ENCODE data around the gene ELMO2. TPM values are rescaled to one million over a fixed set of nuclear protein-coding genes. Genes with fewer than 3 reads are reported as not detected.
A peak's percentile ranks its signal among the peaks of the same experiment; 100 is the strongest.

The ELMO2 gene
- total RNA-seq, 1 donor from 2014 or later: 24.5 TPM

DNA sequence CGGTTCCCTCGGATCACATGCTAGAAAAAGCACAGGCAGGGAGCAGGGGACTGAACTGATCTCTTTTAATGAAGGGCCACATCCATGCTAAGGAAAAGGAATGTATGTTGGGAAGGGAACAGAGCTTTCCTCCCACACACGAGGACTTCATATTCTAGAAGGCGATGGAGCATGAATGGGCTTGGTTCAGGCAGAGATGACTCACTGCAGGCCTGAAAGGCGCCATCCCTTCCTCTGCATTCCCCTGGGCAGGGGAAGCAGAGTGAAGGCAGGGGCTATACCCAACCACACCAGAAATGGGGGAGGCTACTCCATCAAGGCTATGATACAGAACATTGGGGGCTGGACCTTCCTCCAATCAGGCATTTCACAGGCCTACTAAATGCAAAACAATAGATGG lies 30.6 kb downstream of the ELMO2 start:
- no peak overlapping the region for H3K4me3 ChIP-seq (ENCODE audit: low read length in 3 of 3)
- no peaks in the 10 kb centered on the region for H3K27me3 ChIP-seq (ENCODE audit: control insufficient read depth in 3 of 3, insufficient read depth in 3 of 3, low read length in 3 of 3)
- H3K27ac ChIP-seq (ENCODE audit: low read depth, low read length): no peak overlapping the region
- H3K4me1 ChIP-seq (ENCODE audit: control insufficient read depth in 3 of 3, insufficient read depth in 3 of 3, low read length in 3 of 3): no peaks in the 10 kb centered on the region
- H3K36me3 ChIP-seq (ENCODE audit: control insufficient read depth in 3 of 3, insufficient read depth in 3 of 3, low read length in 3 of 3): peaks cover 77 to 93% (median 90%) of the 10 kb centered on the region in 3 donors
- no peaks in the 10 kb centered on the region for H3K9me3 ChIP-seq (ENCODE audit: control insufficient read depth in 3 of 3, low read length in 3 of 3)
- H3K9ac ChIP-seq (ENCODE audit: low read depth in 1 of 3, low read length in 3 of 3): no peak overlapping the region

DNA sequence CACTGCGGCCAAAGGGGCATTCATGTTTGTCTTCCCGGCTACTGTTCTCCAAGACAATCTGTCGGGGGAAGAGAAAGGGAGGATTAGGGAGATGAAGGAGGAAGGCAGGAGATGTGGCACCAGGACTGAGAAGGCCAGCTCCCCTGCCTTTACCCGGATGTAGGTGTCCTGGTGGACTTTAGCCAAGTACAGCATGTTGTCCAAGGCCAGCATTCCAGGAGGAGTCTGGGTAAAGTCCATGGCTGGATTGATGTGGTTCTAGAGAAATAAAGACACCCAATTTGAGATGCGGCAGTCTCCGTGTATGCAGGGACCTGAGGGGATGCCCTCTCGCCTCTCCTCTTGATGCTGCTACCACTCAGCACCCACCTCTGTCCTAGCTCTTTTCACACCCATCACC lies 32.0 kb downstream of the ELMO2 start:
- H3K27me3 ChIP-seq (ENCODE audit: control insufficient read depth in 3 of 3, insufficient read depth in 3 of 3, low read length in 3 of 3): no peaks in the 10 kb centered on the region
- no peak overlapping the region for H3K27ac ChIP-seq (ENCODE audit: low read depth, low read length)
- H3K4me1 ChIP-seq (ENCODE audit: control insufficient read depth in 3 of 3, insufficient read depth in 3 of 3, low read length in 3 of 3): no peaks in the 10 kb centered on the region
- no peaks in the 10 kb centered on the region for H3K9me3 ChIP-seq (ENCODE audit: control insufficient read depth in 3 of 3, low read length in 3 of 3)
- peaks cover 75 to 93% (median 88%) of the 10 kb centered on the region in 3 donors for H3K36me3 ChIP-seq (ENCODE audit: control insufficient read depth in 3 of 3, insufficient read depth in 3 of 3, low read length in 3 of 3)
- H3K4me3 ChIP-seq (ENCODE audit: low read length in 3 of 3): no peak overlapping the region
- H3K9ac ChIP-seq (ENCODE audit: low read depth in 1 of 3, low read length in 3 of 3): no peak overlapping the region

DNA sequence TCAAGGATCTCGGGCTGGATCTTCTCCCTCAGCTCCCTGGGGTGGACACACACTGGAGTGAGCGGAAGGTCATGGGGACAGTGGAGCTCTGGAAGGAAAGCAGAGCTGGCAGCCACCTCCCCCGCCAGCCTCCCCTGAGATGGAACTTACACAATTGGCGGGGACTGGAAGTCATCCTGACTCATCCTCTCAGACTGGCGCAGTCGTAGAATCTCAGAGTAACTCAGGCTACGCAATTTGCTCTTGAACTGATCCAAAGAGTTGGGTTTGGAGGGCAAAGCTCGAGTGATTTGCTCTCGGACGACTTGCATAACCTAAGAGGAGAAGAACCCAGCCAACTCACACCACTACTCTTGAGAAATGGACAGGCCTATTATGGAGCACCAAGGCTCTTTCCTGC lies 34.8 kb downstream of the ELMO2 start:
- Histone ChIP-seq H3K4me1 (ENCODE audit: control insufficient read depth in 3 of 3, insufficient read depth in 3 of 3, low read length in 3 of 3) (no peaks in the 10 kb centered on the region), H3K9me3 (ENCODE audit: control insufficient read depth in 3 of 3, low read length in 3 of 3) (no peaks in the 10 kb centered on the region), H3K27me3 (ENCODE audit: control insufficient read depth in 3 of 3, insufficient read depth in 3 of 3, low read length in 3 of 3) (no peaks in the 10 kb centered on the region), H3K9ac (ENCODE audit: low read depth in 1 of 3, low read length in 3 of 3) (no peak overlapping the region), H3K36me3 (ENCODE audit: control insufficient read depth in 3 of 3, insufficient read depth in 3 of 3, low read length in 3 of 3) (peaks cover 78 to 94% (median 92%) of the 10 kb centered on the region in 3 donors), H3K27ac (ENCODE audit: low read depth, low read length) (no peak overlapping the region), H3K4me3 (ENCODE audit: low read length in 3 of 3) (no peak overlapping the region)

DNA sequence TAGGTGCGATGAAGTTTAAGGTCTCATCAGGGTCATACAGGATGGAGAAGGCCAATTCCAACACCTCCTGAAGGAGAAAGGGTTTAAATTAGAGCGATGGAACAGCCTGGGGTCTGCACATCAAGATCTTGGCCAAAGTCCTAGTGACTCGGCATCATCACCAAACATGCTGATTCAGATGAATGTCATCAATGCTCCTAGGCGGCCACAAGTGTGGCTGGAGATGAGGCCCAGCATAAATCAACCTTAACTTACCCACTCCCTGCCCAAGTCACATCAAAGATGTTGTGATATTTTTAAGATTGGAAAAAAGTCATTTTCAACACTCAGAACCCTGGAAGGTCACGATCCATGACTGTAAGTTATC lies 37.5 kb downstream of the ELMO2 start:
- Histone ChIP-seq H3K27me3 (ENCODE audit: control insufficient read depth in 3 of 3, insufficient read depth in 3 of 3, low read length in 3 of 3) (no peaks in the 10 kb centered on the region), H3K9ac (ENCODE audit: low read depth in 1 of 3, low read length in 3 of 3) (no peak overlapping the region), H3K27ac (ENCODE audit: low read depth, low read length) (no peak overlapping the region), H3K4me1 (ENCODE audit: control insufficient read depth in 3 of 3, insufficient read depth in 3 of 3, low read length in 3 of 3) (peaks cover 7 to 15% (median 10%) of the 10 kb centered on the region in 3 donors), H3K4me3 (ENCODE audit: low read length in 3 of 3) (no peak overlapping the region), H3K9me3 (ENCODE audit: control insufficient read depth in 3 of 3, low read length in 3 of 3) (no peaks in the 10 kb centered on the region), H3K36me3 (ENCODE audit: control insufficient read depth in 3 of 3, insufficient read depth in 3 of 3, low read length in 3 of 3) (peaks cover 66 to 83% (median 81%) of the 10 kb centered on the region in 3 donors)

DNA sequence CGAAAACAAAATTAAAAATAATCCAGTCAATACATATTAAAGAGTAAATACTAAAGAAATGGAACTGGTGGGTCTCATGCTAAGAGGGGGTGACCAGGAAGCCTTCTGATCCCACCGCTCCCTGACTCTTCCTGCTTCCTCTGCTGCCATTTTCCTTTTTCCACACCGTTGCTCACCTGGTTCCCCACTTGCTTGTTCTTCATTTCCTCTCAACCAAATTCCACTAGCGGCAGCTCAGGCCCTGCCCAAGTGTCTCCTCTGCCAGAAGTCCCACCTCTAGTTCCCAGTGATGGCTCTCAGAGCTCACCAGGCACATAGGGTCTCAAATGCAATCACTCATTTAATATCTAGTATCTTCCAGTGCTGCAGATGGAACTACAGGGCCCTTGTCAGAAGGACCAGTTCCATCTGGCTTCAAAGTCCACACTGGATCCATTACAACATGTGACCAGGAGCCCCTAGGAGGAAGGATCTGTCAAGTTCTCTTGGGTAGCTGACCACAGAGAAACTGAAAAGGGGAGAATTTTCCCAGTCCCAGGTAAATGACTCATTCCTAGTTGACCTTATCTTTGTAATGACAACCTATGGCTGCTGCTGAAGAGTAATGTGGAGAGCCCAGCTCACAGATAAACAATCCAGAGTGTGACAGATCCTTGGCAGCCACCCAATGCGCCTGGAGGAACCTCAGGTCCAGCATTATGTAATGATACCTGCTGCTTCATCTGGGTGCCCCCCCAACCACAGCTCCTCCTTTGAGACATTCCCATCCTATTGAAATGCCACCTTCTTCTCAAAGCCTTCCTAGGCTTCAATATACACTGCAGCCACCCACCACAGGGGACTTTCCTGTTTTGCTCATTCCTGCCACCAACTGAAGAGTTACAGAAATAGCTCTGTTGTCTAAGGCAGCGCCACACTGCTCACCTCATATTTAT lies 38.2 kb downstream of the ELMO2 start:
- H3K9me3 ChIP-seq (ENCODE audit: control insufficient read depth in 3 of 3, low read length in 3 of 3): no peaks in the 10 kb centered on the region
- H3K27ac ChIP-seq (ENCODE audit: low read depth, low read length): no peak overlapping the region
- peaks cover 61 to 77% (median 75%) of the 10 kb centered on the region in 3 donors for H3K36me3 ChIP-seq (ENCODE audit: control insufficient read depth in 3 of 3, insufficient read depth in 3 of 3, low read length in 3 of 3)
- H3K4me1 ChIP-seq (ENCODE audit: control insufficient read depth in 3 of 3, insufficient read depth in 3 of 3, low read length in 3 of 3): peaks cover 13 to 22% (median 16%) of the 10 kb centered on the region in 3 donors
- H3K4me3 ChIP-seq (ENCODE audit: low read length in 3 of 3): no peak overlapping the region
- no peaks in the 10 kb centered on the region for H3K27me3 ChIP-seq (ENCODE audit: control insufficient read depth in 3 of 3, insufficient read depth in 3 of 3, low read length in 3 of 3)
- H3K9ac ChIP-seq (ENCODE audit: low read depth in 1 of 3, low read length in 3 of 3): no peak overlapping the region

DNA sequence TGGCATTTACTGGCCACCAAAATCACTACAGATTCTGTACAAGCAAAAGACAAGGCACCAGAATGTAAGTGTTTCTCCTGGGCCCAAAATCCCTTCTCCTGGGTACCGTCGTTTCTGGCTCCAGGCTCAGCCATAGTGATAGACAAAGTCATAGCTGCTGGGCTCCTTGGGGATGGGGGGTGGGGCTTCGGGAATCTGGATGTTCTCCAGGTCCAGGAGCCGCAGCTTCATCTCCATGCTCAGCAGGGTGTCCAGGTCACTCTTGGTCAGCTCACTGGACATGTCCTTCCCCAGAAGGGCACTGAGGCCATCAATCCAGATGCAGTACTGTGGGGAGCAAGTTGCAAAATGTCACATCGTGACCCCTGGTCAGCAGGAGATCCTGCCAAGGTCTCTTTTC lies 39.2 kb downstream of the ELMO2 start:
- Histone ChIP-seq H3K27ac (ENCODE audit: low read depth, low read length) (no peak overlapping the region), H3K36me3 (ENCODE audit: control insufficient read depth in 3 of 3, insufficient read depth in 3 of 3, low read length in 3 of 3) (peaks cover 58 to 69% (median 65%) of the 10 kb centered on the region in 3 donors), H3K9me3 (ENCODE audit: control insufficient read depth in 3 of 3, low read length in 3 of 3) (no peaks in the 10 kb centered on the region), H3K27me3 (ENCODE audit: control insufficient read depth in 3 of 3, insufficient read depth in 3 of 3, low read length in 3 of 3) (no peaks in the 10 kb centered on the region), H3K4me1 (ENCODE audit: control insufficient read depth in 3 of 3, insufficient read depth in 3 of 3, low read length in 3 of 3) (peaks cover 21 to 32% (median 24%) of the 10 kb centered on the region in 3 donors), H3K4me3 (ENCODE audit: low read length in 3 of 3) (no peak overlapping the region), H3K9ac (ENCODE audit: low read depth in 1 of 3, low read length in 3 of 3) (no peak overlapping the region)

DNA sequence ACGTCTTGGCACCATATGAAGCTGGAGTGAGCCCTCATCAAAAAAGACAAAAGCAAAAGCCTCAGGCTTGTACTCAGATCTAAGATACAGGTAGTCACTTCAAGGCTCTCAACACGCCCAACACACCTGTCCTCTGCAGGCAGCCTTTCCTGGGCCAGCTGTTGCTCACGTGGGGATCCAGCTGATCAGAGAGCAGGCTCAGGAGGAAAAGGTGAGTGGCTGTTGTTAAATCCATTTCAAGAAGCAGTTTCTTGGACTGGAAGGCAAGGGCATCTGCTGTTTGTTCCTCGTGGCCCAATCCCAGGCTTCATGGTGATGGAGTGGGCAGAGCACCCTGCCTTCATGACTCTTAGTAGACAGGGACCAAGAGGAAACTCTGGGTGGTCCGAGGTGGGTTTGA lies 39.6 kb downstream of the ELMO2 start:
- H3K9ac ChIP-seq (ENCODE audit: low read depth in 1 of 3, low read length in 3 of 3): no peak overlapping the region
- no peak overlapping the region for H3K4me3 ChIP-seq (ENCODE audit: low read length in 3 of 3)
- peaks cover 54 to 66% (median 61%) of the 10 kb centered on the region in 3 donors for H3K36me3 ChIP-seq (ENCODE audit: control insufficient read depth in 3 of 3, insufficient read depth in 3 of 3, low read length in 3 of 3)
- H3K9me3 ChIP-seq (ENCODE audit: control insufficient read depth in 3 of 3, low read length in 3 of 3): no peaks in the 10 kb centered on the region
- H3K4me1 ChIP-seq (ENCODE audit: control insufficient read depth in 3 of 3, insufficient read depth in 3 of 3, low read length in 3 of 3): peaks cover 25 to 36% (median 28%) of the 10 kb centered on the region in 3 donors
- no peaks in the 10 kb centered on the region for H3K27me3 ChIP-seq (ENCODE audit: control insufficient read depth in 3 of 3, insufficient read depth in 3 of 3, low read length in 3 of 3)
- no peak overlapping the region for H3K27ac ChIP-seq (ENCODE audit: low read depth, low read length)

DNA sequence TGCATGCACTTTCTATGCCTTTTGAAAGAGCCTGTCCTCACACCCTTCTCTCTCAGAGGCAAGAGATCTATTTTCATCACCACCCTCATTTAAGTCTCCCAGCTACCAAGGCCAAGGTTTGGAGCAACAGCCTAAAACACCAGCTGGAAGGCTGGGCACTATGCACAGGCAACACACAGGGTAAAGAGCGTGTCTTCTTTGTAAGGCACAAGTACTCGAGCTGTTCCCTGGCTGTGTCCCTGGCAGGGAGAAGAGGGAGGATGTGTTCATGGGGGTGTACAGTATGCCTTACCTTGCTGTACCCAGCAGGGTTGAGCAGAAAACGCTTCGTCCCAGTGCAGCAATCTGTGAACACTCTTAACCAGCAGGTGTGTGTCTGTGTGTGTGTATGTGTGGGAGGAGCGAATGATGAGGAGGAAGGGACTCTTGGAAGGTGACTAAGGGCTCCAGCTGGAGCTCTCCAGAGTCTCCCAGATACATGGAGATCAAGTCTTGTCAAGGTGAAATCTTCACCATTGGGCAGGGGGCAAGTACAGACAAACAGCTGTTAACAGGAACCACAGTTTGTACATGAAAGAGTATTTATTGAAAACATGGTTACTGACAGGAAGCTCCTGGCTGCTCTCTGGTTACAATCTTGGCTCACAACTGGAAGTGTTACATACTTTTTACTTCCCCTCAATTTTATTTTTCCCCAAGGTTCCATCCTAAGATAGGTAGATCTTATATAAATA lies 40.8 kb downstream of the ELMO2 start:
- peak overlapping the region in 1 of 3 donors; percentile 94 for H3K4me3 ChIP-seq (ENCODE audit: low read length in 3 of 3)
- peaks cover 48 to 57% (median 49%) of the 10 kb centered on the region in 3 donors for H3K36me3 ChIP-seq (ENCODE audit: control insufficient read depth in 3 of 3, insufficient read depth in 3 of 3, low read length in 3 of 3)

DNA sequence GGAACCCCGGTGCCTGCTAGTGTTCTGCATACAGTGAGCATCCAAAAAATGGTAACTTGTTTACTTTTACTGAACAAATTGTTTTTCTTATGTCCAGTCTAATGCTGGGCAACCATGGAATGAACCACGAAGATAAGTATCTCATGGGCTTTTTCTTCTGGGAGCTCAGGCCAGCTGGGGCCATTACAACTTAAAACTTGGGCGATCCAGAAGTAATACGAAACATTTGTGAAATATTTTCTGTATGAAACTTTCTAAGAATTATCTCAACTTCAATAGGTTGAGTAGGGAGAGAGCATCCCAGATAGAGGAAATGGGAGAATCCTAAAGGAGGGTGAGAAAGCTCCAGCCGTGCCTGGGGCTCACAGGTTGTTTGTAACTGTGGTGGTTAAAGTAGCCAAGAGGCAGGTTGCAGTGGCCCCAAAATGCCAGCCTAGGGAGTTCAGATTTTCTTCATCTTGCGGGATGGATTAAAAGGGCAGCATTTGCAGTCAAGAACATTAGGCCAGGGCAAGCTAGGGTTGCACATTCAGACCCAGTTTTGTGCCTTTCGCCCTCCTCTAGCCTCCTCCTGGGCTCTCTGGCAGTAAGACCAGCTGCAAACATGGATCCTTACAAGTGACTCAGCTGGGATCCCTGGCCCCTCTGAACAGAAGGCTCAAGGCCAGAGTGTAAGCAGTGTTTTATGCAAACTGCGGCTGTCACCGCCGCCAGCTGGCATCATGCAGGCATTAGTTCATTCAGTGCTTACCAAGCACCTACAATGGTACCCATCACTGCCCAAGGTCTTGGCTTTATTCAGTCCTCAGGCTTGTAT lies 41.5 kb downstream of the ELMO2 start:
- H3K4me1 ChIP-seq (ENCODE audit: control insufficient read depth in 3 of 3, insufficient read depth in 3 of 3, low read length in 3 of 3): peaks cover 33 to 48% (median 36%) of the 10 kb centered on the region in 3 donors
- H3K9ac ChIP-seq (ENCODE audit: low read depth in 1 of 3, low read length in 3 of 3): peak overlapping the region; percentile 9 to 79 (median 71)
- peaks cover 40 to 49% (median 42%) of the 10 kb centered on the region in 3 donors for H3K36me3 ChIP-seq (ENCODE audit: control insufficient read depth in 3 of 3, insufficient read depth in 3 of 3, low read length in 3 of 3)

More for the DNA sequence above, 40.8 kb downstream of the ELMO2 start:
- Histone ChIP-seq H3K27me3 (ENCODE audit: control insufficient read depth in 3 of 3, insufficient read depth in 3 of 3, low read length in 3 of 3) (no peaks in the 10 kb centered on the region), H3K9me3 (ENCODE audit: control insufficient read depth in 3 of 3, low read length in 3 of 3) (no peaks in the 10 kb centered on the region), H3K9ac (ENCODE audit: low read depth in 1 of 3, low read length in 3 of 3) (peak overlapping the region in 1 of 3 donors; percentile 55), H3K4me1 (ENCODE audit: control insufficient read depth in 3 of 3, insufficient read depth in 3 of 3, low read length in 3 of 3) (peaks cover 29 to 45% (median 32%) of the 10 kb centered on the region in 3 donors), H3K27ac (ENCODE audit: low read depth, low read length) (no peak overlapping the region)

More for the DNA sequence above, 41.5 kb downstream of the ELMO2 start:
- Histone ChIP-seq H3K4me3 (ENCODE audit: low read length in 3 of 3) (peak overlapping the region; percentile 92 to 94 (median 94)), H3K27ac (ENCODE audit: low read depth, low read length) (peak overlapping the region; percentile 94), H3K27me3 (ENCODE audit: control insufficient read depth in 3 of 3, insufficient read depth in 3 of 3, low read length in 3 of 3) (no peaks in the 10 kb centered on the region), H3K9me3 (ENCODE audit: control insufficient read depth in 3 of 3, low read length in 3 of 3) (no peaks in the 10 kb centered on the region)

Measured in skeletal muscle tissue (tissue), 4 donors.